GM12872 (cell line): ENCODE results near the gene UNK.

Experiments
- TF ChIP-seq, protein P1 (sequence below): IDR thresholded peaks from 3 replicates; pipeline ENCODE4 v1.5.1; 2011; ENCODE audit warnings: low read depth, mild to moderate bottlenecking, low read length, moderate library complexity; ENCODE audit not compliant: insufficient read depth

Gene UNK

DNA sequence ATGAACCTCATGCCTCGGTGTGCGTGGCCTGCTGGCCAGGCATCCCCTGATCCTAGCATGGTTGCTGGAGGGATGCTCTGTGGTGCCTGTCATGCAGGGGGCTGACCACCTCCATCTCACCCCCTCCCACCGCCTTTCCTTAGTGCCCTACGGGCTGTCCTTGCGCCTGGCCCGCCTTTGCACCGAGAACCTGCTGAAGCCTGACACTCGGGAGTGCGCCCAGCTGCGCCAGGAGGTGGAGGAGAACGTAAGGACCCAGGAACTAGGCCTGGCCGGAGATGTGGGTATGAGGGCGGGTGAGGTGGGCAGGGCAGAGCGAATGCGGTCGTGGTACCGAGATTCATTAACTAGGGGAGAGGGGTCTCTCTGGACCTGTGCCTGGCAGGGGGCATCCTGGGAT is 44.4 kb upstream of the UNK start:
- TF ChIP-seq, protein P1, sequence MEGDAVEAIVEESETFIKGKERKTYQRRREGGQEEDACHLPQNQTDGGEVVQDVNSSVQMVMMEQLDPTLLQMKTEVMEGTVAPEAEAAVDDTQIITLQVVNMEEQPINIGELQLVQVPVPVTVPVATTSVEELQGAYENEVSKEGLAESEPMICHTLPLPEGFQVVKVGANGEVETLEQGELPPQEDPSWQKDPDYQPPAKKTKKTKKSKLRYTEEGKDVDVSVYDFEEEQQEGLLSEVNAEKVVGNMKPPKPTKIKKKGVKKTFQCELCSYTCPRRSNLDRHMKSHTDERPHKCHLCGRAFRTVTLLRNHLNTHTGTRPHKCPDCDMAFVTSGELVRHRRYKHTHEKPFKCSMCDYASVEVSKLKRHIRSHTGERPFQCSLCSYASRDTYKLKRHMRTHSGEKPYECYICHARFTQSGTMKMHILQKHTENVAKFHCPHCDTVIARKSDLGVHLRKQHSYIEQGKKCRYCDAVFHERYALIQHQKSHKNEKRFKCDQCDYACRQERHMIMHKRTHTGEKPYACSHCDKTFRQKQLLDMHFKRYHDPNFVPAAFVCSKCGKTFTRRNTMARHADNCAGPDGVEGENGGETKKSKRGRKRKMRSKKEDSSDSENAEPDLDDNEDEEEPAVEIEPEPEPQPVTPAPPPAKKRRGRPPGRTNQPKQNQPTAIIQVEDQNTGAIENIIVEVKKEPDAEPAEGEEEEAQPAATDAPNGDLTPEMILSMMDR: no peak

DNA sequence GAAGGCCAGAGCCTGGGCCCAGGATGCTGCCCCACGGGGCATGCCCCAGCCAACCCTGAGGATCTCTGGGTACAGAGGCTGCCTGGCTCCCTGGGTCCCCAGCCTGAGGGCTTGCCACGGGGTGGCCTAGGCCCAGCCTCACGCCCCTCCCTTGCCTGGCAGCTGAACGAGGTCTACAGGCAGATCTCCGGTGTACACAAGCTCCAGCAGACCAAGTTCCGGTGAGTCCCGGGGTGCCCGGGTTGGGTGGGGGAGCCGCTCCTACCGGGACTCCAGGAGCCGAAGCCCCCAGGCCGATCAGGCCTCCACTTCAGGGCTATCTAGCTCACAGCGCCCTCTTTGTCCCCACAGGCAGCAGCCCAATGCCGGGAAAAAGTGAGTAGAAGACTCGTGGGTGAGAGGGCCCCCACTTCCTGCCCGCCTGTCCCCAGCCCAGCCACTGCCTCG is 44.0 kb upstream of the UNK start:
- TF ChIP-seq, protein P1: no peak

DNA sequence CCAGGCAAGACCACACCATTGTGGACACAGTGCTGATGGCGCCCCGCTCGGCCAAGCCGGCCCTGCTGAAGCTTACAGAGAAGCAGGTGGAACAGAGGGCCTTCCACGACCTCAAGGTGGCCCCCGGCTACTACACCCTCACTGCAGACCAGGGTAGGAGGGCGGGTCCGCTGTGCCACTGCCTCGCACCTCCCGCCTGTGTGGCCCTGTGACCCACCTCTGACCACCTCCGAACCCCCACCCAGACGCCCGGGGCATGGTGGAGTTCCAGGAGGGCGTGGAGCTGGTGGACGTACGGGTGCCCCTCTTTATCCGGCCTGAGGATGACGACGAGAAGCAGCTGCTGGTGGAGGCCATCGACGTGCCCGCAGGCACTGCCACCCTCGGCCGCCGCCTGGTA is 42.3 kb upstream of the UNK start:
- TF ChIP-seq, protein P1: no peak

DNA sequence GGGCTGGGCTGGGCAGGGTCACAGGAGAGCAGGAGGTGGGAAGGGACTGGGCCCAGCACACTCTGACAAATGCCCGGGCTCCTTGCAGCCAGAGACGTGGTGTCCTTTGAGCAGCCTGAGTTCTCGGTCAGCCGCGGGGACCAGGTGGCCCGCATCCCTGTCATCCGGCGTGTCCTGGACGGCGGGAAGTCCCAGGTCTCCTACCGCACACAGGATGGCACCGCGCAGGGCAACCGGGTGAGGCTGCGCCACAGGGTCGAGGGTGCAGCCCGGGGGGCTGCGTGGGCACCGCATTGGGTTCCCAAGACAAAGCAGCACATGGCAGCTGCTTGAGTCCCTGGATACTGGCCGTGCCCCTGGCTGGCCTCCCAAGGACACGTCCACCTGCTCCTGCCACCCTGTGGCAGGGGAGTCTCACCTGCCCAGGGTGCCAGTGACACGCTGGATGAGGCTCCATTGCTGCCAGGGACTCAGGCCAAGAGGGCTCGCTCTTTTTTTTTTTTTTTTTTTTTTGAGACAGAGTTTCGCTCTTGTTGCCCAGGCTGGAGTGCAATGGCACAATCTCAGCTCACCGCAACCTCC is 40.9 kb upstream of the UNK start:
- TF ChIP-seq, protein P1: no peak

DNA sequence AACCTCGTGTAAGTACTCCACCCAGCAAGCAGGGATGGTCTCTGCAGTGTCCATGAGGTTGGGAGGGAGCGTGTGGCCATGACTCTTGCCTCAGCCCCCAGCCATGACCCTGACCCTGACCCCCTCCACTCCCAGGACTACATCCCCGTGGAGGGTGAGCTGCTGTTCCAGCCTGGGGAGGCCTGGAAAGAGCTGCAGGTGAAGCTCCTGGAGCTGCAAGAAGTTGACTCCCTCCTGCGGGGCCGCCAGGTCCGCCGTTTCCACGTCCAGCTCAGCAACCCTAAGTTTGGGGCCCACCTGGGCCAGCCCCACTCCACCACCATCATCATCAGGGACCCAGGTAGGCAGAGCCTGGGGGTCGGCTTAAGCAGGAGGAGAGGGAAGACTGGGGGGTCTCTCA is 35.9 kb upstream of the UNK start:
- TF ChIP-seq, protein P1: no peak

DNA sequence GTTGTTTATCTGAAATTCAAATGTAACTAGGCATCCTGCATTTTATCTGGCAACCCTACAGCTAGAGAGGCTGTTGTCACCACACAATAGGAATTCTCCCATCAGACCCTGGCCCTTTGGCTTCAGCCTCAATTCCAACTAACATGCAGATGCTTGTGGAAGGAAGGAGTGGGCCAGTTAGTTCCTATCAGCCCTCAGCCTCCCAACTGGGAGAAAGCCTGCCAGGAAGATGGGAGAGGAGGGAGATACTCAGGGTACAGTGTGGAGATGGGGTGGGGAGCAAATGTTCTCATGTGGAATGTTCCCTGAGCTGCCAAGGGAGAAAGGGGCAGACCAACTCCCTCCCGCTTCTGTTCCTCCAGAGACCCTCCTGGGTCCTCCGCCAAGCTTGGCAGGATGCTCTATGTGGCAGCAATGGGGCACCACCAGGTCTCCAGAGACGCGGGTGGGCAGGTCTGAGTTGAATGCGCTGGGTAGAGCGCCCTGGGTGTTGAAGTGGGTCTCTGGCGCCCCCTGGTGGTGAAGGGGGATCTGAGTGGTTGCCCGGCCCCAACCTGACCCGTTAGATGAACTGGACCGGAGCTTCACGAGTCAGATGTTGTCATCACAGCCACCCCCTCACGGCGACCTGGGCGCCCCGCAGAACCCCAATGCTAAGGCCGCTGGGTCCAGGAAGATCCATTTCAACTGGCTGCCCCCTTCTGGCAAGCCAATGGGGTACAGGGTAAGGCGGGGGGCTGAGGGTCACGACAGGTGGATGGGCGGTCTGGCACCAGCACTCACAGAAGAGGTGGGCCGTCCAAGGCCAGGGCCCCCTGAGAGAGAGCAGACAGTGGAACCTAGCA is 34.8 kb upstream of the UNK start:
- TF ChIP-seq, protein P1: peak; percentile 94

DNA sequence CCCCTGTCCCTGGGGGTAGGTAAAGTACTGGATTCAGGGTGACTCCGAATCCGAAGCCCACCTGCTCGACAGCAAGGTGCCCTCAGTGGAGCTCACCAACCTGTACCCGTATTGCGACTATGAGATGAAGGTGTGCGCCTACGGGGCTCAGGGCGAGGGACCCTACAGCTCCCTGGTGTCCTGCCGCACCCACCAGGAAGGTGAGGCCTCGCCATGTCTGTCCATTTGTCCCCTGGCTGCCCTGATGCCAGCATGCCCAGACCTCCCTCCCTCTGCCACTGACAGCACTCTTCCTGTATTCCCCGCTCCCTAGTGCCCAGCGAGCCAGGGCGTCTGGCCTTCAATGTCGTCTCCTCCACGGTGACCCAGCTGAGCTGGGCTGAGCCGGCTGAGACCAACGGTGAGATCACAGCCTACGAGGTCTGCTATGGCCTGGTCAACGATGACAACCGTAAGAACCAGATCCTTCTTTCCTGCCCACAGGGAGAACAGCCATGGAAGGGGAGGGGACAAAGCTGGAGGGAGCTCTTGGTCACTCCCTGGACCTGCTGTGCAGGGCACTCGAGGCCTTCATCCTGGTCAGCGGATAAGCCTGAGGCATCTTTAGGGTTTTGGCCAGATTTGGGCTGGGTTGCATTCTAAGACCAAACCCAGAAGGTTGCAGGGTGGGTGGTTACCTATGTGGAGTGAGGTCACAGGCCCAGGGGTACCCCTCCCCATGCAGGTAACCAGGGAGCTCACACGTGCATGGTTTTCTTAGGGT is 33.8 kb upstream of the UNK start:
- TF ChIP-seq, protein P1: 0 out of 3 replicates have a peak, but pooled peaks have one; percentile 5
